ENCODE measurements around the gene SLC6A7. TPM values are rescaled to one million over a fixed set of nuclear protein-coding genes. Genes with fewer than 3 reads are reported as not detected.

Gene SLC6A7
- total RNA-seq, 1 experiment from 2014 or later: not detected

DNA sequence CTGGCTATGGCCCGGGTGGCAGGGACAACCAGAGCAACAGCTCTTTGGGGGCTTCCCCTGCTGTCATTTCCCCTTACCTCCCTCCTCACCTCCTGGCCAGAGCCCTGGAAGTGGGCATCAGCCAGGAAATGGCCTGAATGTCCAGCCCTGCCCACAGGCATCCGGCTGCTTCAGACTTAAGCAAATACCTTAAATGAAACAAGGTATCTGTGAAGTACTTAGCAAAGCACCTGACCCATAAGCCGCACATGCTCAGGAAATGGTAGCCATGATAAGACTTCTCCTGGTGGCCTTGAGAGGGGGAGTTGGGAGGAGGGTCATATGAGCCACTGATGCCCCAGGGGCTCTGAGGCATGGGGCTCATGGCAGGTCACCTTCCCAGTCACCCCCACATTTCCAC, 55.9 kb downstream of the SLC6A7 start:
- Histone ChIP-seq H3K4me3 (ENCODE audit: low read depth, low read length, poor library complexity, severe bottlenecking) (no peak overlapping the region), H3K27me3 (replicated peaks; ENCODE audit: insufficient read depth, low read depth, low read length, poor library complexity) (no peaks in the 10 kb centered on the region), H3K4me1 (ENCODE audit: insufficient read depth, low read length, poor library complexity, severe bottlenecking) (no peaks in the 10 kb centered on the region), H3K27ac (ENCODE audit: low read depth, low read length, poor library complexity, severe bottlenecking) (no peak overlapping the region), H3K36me3 (ENCODE audit: insufficient read depth, low read length, poor library complexity, severe bottlenecking) (no peaks in the 10 kb centered on the region), H3K9me3 (ENCODE audit: low read depth, low read length, poor library complexity, severe bottlenecking) (no peaks in the 10 kb centered on the region)
- CTCF ChIA-PET: no interaction called here
- POLR2A ChIA-PET (ENCODE audit: low non-redundant PET): no interaction called here
- intact Hi-C loops (cut with micrococcal nuclease; ENCODE audit: unreplicated experiment): no loop called here
- no peak for DNase-seq (ENCODE audit: low spot score)
- no peak for TF ChIP-seq EZH2 (IDR thresholded peaks at IDR 0.05; ENCODE audit: borderline replicate concordance, low read depth, low read length, poor library complexity, severe bottlenecking)
- TF ChIP-seq, protein P1, sequence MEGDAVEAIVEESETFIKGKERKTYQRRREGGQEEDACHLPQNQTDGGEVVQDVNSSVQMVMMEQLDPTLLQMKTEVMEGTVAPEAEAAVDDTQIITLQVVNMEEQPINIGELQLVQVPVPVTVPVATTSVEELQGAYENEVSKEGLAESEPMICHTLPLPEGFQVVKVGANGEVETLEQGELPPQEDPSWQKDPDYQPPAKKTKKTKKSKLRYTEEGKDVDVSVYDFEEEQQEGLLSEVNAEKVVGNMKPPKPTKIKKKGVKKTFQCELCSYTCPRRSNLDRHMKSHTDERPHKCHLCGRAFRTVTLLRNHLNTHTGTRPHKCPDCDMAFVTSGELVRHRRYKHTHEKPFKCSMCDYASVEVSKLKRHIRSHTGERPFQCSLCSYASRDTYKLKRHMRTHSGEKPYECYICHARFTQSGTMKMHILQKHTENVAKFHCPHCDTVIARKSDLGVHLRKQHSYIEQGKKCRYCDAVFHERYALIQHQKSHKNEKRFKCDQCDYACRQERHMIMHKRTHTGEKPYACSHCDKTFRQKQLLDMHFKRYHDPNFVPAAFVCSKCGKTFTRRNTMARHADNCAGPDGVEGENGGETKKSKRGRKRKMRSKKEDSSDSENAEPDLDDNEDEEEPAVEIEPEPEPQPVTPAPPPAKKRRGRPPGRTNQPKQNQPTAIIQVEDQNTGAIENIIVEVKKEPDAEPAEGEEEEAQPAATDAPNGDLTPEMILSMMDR (conservative IDR thresholded peaks at IDR 0.05; ENCODE audit: low read depth, low read length): no peak
- BruUV-seq (replicated peaks): no TSS peak

DNA sequence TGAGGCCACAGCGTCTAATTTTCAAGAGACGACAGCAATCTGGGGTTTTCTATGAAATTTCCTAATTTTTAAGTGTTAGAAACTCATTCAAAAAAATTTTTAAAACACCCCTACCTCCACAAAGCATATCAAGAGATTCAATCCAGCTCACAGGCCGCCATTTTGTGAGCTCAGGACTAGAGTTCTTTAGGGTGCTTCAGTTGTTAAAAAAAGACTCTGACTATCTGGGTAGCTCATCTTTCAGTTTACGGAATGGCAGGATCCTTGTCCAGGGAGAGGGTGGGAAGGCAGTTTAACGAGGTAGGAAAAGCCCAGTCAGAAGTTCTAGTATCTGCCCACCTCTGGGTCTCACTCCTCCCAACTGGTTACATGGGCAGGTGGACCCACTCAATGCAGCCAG, 56.6 kb downstream of the SLC6A7 start:
- H3K4me3 ChIP-seq (ENCODE audit: low read depth, low read length, poor library complexity, severe bottlenecking): no peak overlapping the region
- no peak overlapping the region for H3K27ac ChIP-seq (ENCODE audit: low read depth, low read length, poor library complexity, severe bottlenecking)
- no peak for DNase-seq (ENCODE audit: low spot score)
- ChIA-PET POLR2A (ENCODE audit: low non-redundant PET) (no interaction called here), CTCF (no interaction called here)
- intact Hi-C loops (cut with micrococcal nuclease; ENCODE audit: unreplicated experiment): no loop called here
- no peaks in the 10 kb centered on the region for H3K9me3 ChIP-seq (ENCODE audit: low read depth, low read length, poor library complexity, severe bottlenecking)
- no TSS peak for BruUV-seq (replicated peaks)
- H3K36me3 ChIP-seq (ENCODE audit: insufficient read depth, low read length, poor library complexity, severe bottlenecking): no peaks in the 10 kb centered on the region
- H3K4me1 ChIP-seq (ENCODE audit: insufficient read depth, low read length, poor library complexity, severe bottlenecking): no peaks in the 10 kb centered on the region
- no peaks in the 10 kb centered on the region for H3K27me3 ChIP-seq (replicated peaks; ENCODE audit: insufficient read depth, low read depth, low read length, poor library complexity)
- no peak for TF ChIP-seq EZH2 (IDR thresholded peaks at IDR 0.05; ENCODE audit: borderline replicate concordance, low read depth, low read length, poor library complexity, severe bottlenecking)
- TF ChIP-seq, protein P1 (conservative IDR thresholded peaks at IDR 0.05; ENCODE audit: low read depth, low read length): no peak

DNA sequence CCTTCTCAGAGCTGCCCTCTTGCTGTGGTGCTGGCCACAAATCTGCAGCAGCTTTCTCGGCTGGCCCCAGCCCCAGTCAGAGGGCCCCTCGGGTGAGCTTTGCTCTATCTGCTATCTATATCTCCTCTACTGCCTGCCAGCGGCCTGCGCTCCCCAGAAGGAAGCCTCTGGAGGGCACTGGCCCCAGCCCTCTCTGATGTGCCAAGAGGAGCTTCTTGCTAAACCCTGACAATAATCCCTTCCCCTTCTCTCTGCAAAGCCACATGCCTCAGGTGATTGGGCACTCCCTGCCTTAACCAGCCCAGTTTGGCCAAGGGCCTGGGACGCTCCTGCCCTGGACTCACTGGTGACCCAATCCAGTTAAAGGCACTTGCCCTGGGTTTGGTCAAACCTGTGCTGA, 57.0 kb downstream of the SLC6A7 start:
- Histone ChIP-seq H3K4me1 (ENCODE audit: insufficient read depth, low read length, poor library complexity, severe bottlenecking) (no peaks in the 10 kb centered on the region), H3K27me3 (replicated peaks; ENCODE audit: insufficient read depth, low read depth, low read length, poor library complexity) (no peaks in the 10 kb centered on the region), H3K27ac (ENCODE audit: low read depth, low read length, poor library complexity, severe bottlenecking) (no peak overlapping the region), H3K9me3 (ENCODE audit: low read depth, low read length, poor library complexity, severe bottlenecking) (no peaks in the 10 kb centered on the region), H3K4me3 (ENCODE audit: low read depth, low read length, poor library complexity, severe bottlenecking) (no peak overlapping the region), H3K36me3 (ENCODE audit: insufficient read depth, low read length, poor library complexity, severe bottlenecking) (no peaks in the 10 kb centered on the region)
- no peak for TF ChIP-seq EZH2 (IDR thresholded peaks at IDR 0.05; ENCODE audit: borderline replicate concordance, low read depth, low read length, poor library complexity, severe bottlenecking)
- TF ChIP-seq, protein P1 (conservative IDR thresholded peaks at IDR 0.05; ENCODE audit: low read depth, low read length): no peak
- no TSS peak for BruUV-seq (replicated peaks)
- POLR2A ChIA-PET (ENCODE audit: low non-redundant PET): no interaction called here
- DNase-seq (ENCODE audit: low spot score): no peak
- CTCF ChIA-PET: no interaction called here
- intact Hi-C loops (cut with micrococcal nuclease; ENCODE audit: unreplicated experiment): no loop called here
